DND-41 (cell line): ENCODE data around the gene OCA2.

Experiments used
- ATAC-seq: fragments of 200-7000 bp; cut with Tn5 transposase; 3 replicates; pipeline ENCODE4 v1.9.1; 2021; ENCODE audit warnings: low read depth; ENCODE audit not compliant: insufficient read depth
- DNase-seq: peaks from one replicate; pipeline ENCODE4 v3.0.0-alpha.2; 2020
- H2AFZ ChIP-seq: 2 replicates; pipeline ENCODE4 v1.6.0; 2012; ENCODE audit warnings: low read depth, low read length
- H3K27ac ChIP-seq: 2 replicates; pipeline ENCODE4 v1.5.1; 2012; ENCODE audit warnings: low read length, inconsistent platforms
- H3K27me3 ChIP-seq: fragments of 200-600 bp; sonication (generic); 2 replicates; pipeline ENCODE4 v1.6.0; 2012; ENCODE audit warnings: low read length, mild to moderate bottlenecking, inconsistent platforms; ENCODE audit not compliant: insufficient read depth, poor library complexity
- H3K36me3 ChIP-seq: 2 replicates; pipeline ENCODE4 v1.5.1; 2012; ENCODE audit warnings: low read length, inconsistent platforms; ENCODE audit not compliant: insufficient read depth
- H3K4me1 ChIP-seq: 2 replicates; pipeline ENCODE4 v1.5.1; 2012; ENCODE audit warnings: mild to moderate bottlenecking, low read length; ENCODE audit not compliant: insufficient read depth
- H3K4me2 ChIP-seq: 2 replicates; pipeline ENCODE4 v1.6.0; 2012; ENCODE audit warnings: mild to moderate bottlenecking, moderate library complexity, low read length, inconsistent platforms; ENCODE audit not compliant: insufficient read depth
- H3K4me3 ChIP-seq, 2 experiments: fragments of 200-600 bp in 1 of 2; shearing (Covaris generic) in 1 of 2; 2 replicates each; pipeline ENCODE4 v1.5.1; 2012 to 2016; ENCODE audit warnings: inconsistent platforms in 2 of 2, low read length in 2 of 2, mild to moderate bottlenecking in 2 of 2, low read depth in 1 of 2, moderate library complexity in 1 of 2
- H3K79me2 ChIP-seq: 2 replicates; pipeline ENCODE4 v1.6.0; 2012; ENCODE audit warnings: low read length, inconsistent platforms; ENCODE audit not compliant: insufficient read depth
- H3K9ac ChIP-seq: 2 replicates; pipeline ENCODE4 v1.6.0; 2012; ENCODE audit warnings: low read depth, mild to moderate bottlenecking, inconsistent platforms, low read length, moderate library complexity
- H3K9me3 ChIP-seq: 2 replicates; pipeline ENCODE4 v1.5.1; 2012; ENCODE audit warnings: low read length, moderate library complexity, mild to moderate bottlenecking, inconsistent platforms; ENCODE audit not compliant: insufficient read depth, severe bottlenecking
- H4K20me1 ChIP-seq: 2 replicates; pipeline ENCODE4 v1.6.0; 2012; ENCODE audit warnings: low read length; ENCODE audit not compliant: insufficient read depth
- CTCF ChIP-seq: IDR thresholded peaks from 2 replicates; pipeline ENCODE4 v1.5.1; 2012; ENCODE audit warnings: borderline replicate concordance, low read length, moderate library complexity, mild to moderate bottlenecking; ENCODE audit not compliant: poor library complexity, severe bottlenecking; ENCODE audit errors: extremely low read depth
- EZH2 ChIP-seq: IDR thresholded peaks from 3 replicates; pipeline ENCODE4 v1.6.1; 2012; ENCODE audit warnings: borderline replicate concordance, low read depth, mild to moderate bottlenecking, moderate library complexity, low read length, inconsistent platforms; ENCODE audit not compliant: severe bottlenecking

The OCA2 gene

DNA sequence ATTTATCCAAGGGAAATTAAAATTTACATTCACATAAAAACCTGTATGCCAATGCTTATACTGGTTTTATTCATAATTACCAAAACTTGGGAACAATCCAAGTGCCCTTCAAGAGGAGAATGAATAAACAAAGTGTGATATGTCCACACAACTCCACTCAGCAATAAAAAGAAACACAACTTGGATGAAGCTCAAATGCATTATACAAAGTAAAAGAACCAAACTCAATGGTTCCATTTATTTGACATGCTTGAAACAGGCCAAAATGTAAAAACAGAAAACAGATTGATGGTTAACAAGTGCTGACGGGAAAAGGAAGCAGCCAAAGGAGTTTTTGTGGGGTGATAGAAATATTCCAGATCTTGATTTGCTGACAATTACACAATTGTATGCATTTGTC lies 23.5 kb downstream of the OCA2 start:
- no peak overlapping the region for H3K4me2 ChIP-seq
- ATAC-seq (no peak), DNase-seq (no peak)
- TF ChIP-seq CTCF: no peak
- no peak for TF ChIP-seq EZH2
- H3K27me3 ChIP-seq: no peaks in the 10 kb centered on the region
- no peaks in the 10 kb centered on the region for H3K9me3 ChIP-seq
- H3K79me2 ChIP-seq: no peaks in the 10 kb centered on the region
- H3K36me3 ChIP-seq: no peaks in the 10 kb centered on the region
- no peak overlapping the region for H3K27ac ChIP-seq
- no peak overlapping the region for H2AFZ ChIP-seq
- no peaks in the 10 kb centered on the region for H4K20me1 ChIP-seq
- no peaks in the 10 kb centered on the region for H3K4me1 ChIP-seq
- no peak overlapping the region for H3K4me3 ChIP-seq
- H3K9ac ChIP-seq: no peak overlapping the region

GRCh38 chr15:28068930-28069329 lies 30.2 kb downstream of the OCA2 start:
- no peak for TF ChIP-seq EZH2
- TF ChIP-seq CTCF: no peak
- Histone ChIP-seq H3K36me3 (no peaks in the 10 kb centered on the region), H4K20me1 (no peaks in the 10 kb centered on the region), H3K79me2 (no peaks in the 10 kb centered on the region), H3K4me3 (no peak overlapping the region), H3K9ac (no peak overlapping the region), H3K4me1 (no peaks in the 10 kb centered on the region), H3K27ac (no peak overlapping the region), H3K4me2 (no peak overlapping the region), H2AFZ (no peak overlapping the region), H3K9me3 (no peaks in the 10 kb centered on the region), H3K27me3 (no peaks in the 10 kb centered on the region)
- ATAC-seq (no peak), DNase-seq (no peak)

GRCh38 chr15:28066231-28066630 lies 32.9 kb downstream of the OCA2 start:
- TF ChIP-seq CTCF (no peak), EZH2 (no peak)
- no peaks in the 10 kb centered on the region for H3K36me3 ChIP-seq
- no peak overlapping the region for H3K9ac ChIP-seq
- no peak overlapping the region for H2AFZ ChIP-seq
- no peaks in the 10 kb centered on the region for H4K20me1 ChIP-seq
- no peaks in the 10 kb centered on the region for H3K9me3 ChIP-seq
- no peak for ATAC-seq
- H3K27me3 ChIP-seq: no peaks in the 10 kb centered on the region
- no peak overlapping the region for H3K4me2 ChIP-seq
- no peak overlapping the region for H3K27ac ChIP-seq
- DNase-seq: no peak
- no peaks in the 10 kb centered on the region for H3K79me2 ChIP-seq
- H3K4me3 ChIP-seq: no peak overlapping the region
- no peaks in the 10 kb centered on the region for H3K4me1 ChIP-seq

GRCh38 chr15:28060005-28060404 lies 39.1 kb downstream of the OCA2 start:
- no peaks in the 10 kb centered on the region for H3K79me2 ChIP-seq

More at GRCh38 chr15:28060005-28060404, 39.1 kb downstream of the OCA2 start:
- H2AFZ ChIP-seq: no peak overlapping the region
- no peaks in the 10 kb centered on the region for H3K27me3 ChIP-seq
- H3K4me2 ChIP-seq: no peak overlapping the region
- DNase-seq (no peak), ATAC-seq (no peak)
- H3K27ac ChIP-seq: no peak overlapping the region
- H3K36me3 ChIP-seq: no peaks in the 10 kb centered on the region
- H3K9ac ChIP-seq: no peak overlapping the region
- H3K4me3 ChIP-seq: no peak overlapping the region
- H4K20me1 ChIP-seq: no peaks in the 10 kb centered on the region
- H3K9me3 ChIP-seq: no peaks in the 10 kb centered on the region
- H3K4me1 ChIP-seq: no peaks in the 10 kb centered on the region
- TF ChIP-seq EZH2 (no peak), CTCF (no peak)
